Epithelial cell of esophagus (primary cell): ENCODE data around the gene VWA3B.
"Not testable (repeated sequence)": the region's sequence is repeated elsewhere in the genome, so short reads cannot be mapped to it uniquely, and the experiment has no call there.

Experiments
- DNase-seq: peaks from one replicate; pipeline ENCODE4 v3.0.0; 2010; ENCODE audit warnings: low read depth
- H3K4me3 ChIP-seq: 2 replicates; pipeline ENCODE4 v1.5.1; 2011; ENCODE audit warnings: mild to moderate bottlenecking, low read length, control low read depth
- TF ChIP-seq, protein P1 (sequence below): IDR thresholded peaks from 2 replicates; pipeline ENCODE4 v1.5.1; 2011; ENCODE audit warnings: low read depth, mild to moderate bottlenecking, low read length, control low read depth, inconsistent platforms; ENCODE audit not compliant: insufficient read depth; ENCODE audit errors: missing control alignments

The VWA3B gene

DNA sequence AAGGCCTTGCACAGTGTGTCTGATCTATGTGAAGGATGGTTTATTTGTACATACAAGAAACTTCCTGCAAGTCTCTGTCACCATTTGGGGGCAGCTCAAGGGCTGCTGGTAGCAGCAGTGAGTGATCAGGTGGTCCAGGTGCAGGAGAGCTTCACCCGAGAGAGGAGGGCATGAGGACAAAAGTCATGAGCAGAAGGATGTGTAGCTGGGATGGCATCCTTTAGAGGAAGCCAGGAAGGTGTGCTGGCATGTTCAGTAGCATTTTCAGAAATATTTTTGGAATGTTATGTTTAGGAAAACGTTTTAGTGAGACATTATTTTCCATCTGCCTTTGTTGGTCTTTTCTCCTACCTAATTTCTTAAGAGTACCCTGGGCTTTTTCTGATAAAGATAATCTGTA, 31.9 kb downstream of the VWA3B start:
- H3K4me3 ChIP-seq = no peak overlapping the region
- peak; percentile 19 for DNase-seq
- TF ChIP-seq, protein P1, sequence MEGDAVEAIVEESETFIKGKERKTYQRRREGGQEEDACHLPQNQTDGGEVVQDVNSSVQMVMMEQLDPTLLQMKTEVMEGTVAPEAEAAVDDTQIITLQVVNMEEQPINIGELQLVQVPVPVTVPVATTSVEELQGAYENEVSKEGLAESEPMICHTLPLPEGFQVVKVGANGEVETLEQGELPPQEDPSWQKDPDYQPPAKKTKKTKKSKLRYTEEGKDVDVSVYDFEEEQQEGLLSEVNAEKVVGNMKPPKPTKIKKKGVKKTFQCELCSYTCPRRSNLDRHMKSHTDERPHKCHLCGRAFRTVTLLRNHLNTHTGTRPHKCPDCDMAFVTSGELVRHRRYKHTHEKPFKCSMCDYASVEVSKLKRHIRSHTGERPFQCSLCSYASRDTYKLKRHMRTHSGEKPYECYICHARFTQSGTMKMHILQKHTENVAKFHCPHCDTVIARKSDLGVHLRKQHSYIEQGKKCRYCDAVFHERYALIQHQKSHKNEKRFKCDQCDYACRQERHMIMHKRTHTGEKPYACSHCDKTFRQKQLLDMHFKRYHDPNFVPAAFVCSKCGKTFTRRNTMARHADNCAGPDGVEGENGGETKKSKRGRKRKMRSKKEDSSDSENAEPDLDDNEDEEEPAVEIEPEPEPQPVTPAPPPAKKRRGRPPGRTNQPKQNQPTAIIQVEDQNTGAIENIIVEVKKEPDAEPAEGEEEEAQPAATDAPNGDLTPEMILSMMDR = no peak

DNA sequence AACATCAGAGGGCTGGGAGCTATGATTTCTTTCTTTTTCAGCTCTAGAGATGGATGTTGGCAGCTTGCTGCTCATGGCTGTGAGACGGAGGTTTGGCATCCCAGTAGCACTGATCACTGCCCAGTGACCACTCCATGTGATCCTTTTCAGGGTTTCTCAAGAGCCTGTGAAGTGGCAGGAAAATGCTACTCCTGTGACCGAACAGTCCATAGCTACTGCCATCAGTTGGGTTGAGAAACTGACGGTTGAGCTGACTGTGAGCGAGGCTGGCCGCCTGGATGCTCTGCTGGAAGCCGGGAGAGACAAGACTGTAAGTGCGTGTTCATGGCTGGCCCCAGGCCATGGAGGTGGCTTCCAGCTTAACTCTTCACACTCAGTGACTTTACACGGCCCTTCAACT, 34.2 kb downstream of the VWA3B start:
- TF ChIP-seq, protein P1 = no peak
- DNase-seq = no peak
- no peak overlapping the region for H3K4me3 ChIP-seq

DNA sequence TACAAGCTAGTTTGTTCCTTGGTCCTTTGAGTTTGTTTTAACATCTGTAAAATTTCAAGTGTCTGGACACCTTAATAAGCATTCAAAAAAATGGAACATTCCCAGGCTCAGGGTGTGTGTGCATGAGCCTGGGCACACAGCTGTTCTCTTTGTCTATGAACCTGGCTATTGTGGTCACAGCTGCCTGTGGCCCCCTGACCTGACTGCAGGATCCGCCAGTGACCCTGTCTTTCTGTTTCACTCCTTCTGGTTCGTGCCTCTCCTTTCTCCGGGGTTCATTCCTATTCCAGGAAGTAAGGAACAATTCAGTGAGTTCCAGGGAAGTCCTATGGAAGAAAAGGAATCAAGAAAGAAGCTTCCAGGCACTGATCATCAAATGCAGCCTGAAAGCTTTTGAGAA, 35.6 kb downstream of the VWA3B start:
- TF ChIP-seq, protein P1 = no peak
- DNase-seq = no peak
- H3K4me3 ChIP-seq = no peak overlapping the region

DNA sequence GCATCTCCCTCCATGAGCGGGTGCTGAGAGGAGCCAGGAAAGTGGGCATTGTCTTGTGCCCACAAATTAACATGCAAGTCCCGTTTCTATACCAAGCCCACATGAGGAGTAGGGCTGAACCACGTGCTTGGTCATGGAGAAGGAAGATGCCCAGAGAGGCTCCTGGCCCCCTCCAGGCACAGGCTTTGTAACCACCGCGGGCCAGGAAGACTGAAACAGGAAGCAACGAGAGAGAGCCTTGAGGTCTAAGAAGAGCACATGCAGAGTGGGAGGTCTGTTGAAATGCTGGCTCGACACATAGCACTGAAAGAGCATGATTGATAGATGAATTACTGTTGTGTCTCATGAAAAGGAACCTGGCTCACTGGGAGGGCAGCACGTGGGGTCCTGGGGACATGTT, 36.3 kb downstream of the VWA3B start:
- DNase-seq = no peak
- TF ChIP-seq, protein P1 = no peak
- no peak overlapping the region for H3K4me3 ChIP-seq

DNA sequence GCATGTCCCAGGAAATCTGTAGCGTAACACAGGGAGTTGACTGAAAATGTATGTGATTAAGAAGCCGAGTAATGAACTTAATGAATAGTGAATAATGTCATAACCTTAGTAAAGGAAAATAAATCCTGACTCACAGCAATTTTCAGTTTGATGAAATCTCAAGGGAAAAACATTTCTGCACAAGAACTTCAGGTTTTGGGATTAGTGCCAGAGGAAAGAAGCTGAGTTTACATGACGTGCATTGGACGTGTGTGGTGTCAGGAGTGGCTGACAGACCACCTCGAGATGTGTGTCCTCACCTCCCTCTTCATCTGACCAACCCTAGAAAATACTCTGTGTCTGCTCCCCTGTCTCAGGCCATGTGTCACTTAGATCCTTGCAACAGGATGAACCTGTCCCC, 39.1 kb downstream of the VWA3B start:
- no peak overlapping the region for H3K4me3 ChIP-seq
- DNase-seq = peak; percentile 36
- TF ChIP-seq, protein P1 = no peak

DNA sequence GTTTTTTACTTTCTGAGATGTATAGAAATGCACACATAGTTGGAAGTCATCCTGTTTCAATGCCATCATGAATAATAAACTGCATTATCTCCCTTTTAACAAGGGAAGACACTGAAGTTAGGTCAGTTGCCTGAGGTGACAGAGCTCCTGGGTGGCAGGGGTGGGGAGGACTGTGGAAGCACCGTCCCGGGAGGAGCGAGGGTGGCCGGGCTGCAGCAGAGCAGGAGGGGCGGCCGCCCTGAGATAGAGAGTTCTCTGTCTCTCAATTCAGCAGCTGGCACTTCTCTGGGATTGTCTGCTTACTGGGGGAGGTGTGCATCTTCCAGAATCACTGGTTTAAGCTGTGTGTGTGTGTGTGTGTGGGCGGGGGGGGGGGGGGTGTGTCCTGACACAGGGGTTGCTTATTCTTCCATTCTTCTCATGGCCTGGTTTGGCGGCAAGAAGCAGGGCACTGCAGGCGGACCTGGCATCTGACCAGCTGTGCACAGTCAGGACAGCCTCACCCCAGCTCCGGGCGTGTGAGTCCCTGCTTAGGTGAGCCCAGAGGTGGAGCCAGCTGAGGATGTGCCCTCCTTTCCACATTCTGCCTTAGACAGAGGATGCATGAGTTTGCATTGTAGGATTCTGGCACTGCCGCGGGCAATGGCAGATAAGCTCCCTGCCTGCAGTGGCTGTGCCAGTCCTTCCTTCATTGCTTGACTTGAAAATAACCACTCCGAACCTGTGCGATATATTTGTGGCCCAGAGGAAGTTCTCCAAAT, 40.4 kb downstream of the VWA3B start:
- no peak overlapping the region for H3K4me3 ChIP-seq
- DNase-seq = peak; percentile 82
- TF ChIP-seq, protein P1 = no peak

DNA sequence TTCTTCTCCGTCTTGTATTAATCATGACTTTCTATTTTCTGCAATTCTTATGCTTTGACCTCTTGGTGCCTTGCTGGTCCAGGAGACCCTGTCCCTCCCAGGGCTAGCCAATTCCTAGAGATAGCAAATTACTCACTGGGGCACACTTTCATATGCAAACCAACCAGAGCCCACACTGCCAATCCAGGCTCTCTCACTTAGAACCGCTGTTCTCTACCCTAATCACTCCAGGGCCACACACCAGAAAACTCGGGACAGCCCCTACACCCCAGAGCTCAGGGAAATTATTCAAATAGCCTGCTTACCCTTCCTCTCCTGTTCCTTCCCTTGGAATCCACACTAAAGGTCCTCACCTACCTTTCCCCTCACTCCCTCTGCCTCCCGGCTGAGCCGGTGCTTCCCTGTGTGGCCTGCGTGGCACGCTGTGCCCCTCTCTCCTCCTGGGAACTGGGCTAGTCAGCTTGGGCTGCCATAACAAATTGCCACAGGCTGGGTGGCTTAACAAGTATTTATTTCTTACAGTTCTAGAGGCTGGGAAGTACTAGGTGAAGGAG, 41.7 kb downstream of the VWA3B start:
- TF ChIP-seq, protein P1 = no peak
- no peak for DNase-seq
- no peak overlapping the region for H3K4me3 ChIP-seq

DNA sequence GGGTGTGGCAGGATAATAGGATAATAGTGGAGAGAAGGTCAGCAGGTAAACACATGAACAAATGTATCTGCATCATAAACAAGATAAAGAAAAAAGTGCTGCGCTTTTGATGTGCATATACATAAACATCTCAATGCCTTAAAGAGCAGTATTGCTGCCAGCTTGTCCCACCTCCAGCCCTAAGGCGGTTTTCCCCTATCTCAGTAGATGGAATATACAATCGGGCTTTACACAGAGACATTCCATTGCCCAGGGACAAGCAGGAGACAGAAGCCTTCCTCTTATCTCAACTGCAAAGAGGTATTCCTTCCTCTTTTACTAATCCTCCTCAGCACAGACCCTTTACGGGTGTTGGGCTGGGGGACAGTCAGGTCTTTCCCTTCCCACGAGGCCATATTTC, 43.1 kb downstream of the VWA3B start:
- not testable (repeated sequence) for H3K4me3 ChIP-seq, DNase-seq
